Cardiac muscle cell (in vitro differentiated cells and primary cell): Measurements from ENCODE around the gene KNTC1. TPM values are rescaled to one million over a fixed set of nuclear protein-coding genes. Genes with fewer than 3 reads are reported as not detected.
A peak's percentile ranks its signal among the peaks of the same experiment; 100 is the strongest.

Source experiments
- DNase-seq, 2 donors: peaks; one replicate each; pipeline versions ENCODE4 v3.0.0 to v3.0.0-alpha.2; 2010 to 2017; ENCODE audit warnings: low read depth in 1 of 2, low spot score in 1 of 2
- H3K27ac ChIP-seq: fragments of 200-600 bp; sonication (generic); 2 replicates; pipeline ENCODE4 v1.5.1; 2016
- H3K27me3 ChIP-seq: fragments of 200-600 bp; sonication (generic); 2 replicates; pipeline ENCODE4 v1.6.0; 2016; ENCODE audit warnings: control low read depth
- H3K36me3 ChIP-seq: fragments of 200-600 bp; sonication (generic); 2 replicates; pipeline ENCODE4 v1.5.1; 2016; ENCODE audit warnings: control low read depth
- H3K4me1 ChIP-seq: fragments of 200-600 bp; sonication (generic); 2 replicates; pipeline ENCODE4 v1.8.1; 2017; ENCODE audit warnings: low read depth, mild to moderate bottlenecking, mixed run types
- H3K4me3 ChIP-seq: fragments of 200-600 bp; sonication (generic); 2 replicates; pipeline ENCODE4 v1.5.1; 2016; ENCODE audit warnings: mild to moderate bottlenecking
- H3K9me3 ChIP-seq: fragments of 200-600 bp; sonication (generic); 2 replicates; pipeline ENCODE4 v1.5.1; 2017; ENCODE audit warnings: low read depth, mild to moderate bottlenecking, control low read depth
- polyA plus RNA-seq: library from polyadenylated mRNA; unstranded; fragments of >200 nt; fragmentation: Nextera tagmentation; extraction: Ambion mirVana; gene quantifications from 2 replicates; pipeline ENCODE4 v1.2.1, GENCODE V29; 2016
- total RNA-seq: library from RNA; depleted of rRNA; stranded (reverse); fragments of >200 nt; gene quantifications from 2 replicates; pipeline ENCODE4 v1.2.3, GENCODE V29; 2016
- TF ChIP-seq, protein P1 (sequence below): IDR thresholded peaks from 2 replicates; pipeline ENCODE4 v1.5.1; 2012; ENCODE audit warnings: low read depth, mild to moderate bottlenecking, low read length

The KNTC1 gene
- total and polyA plus RNA-seq, 2 experiments from 2014 or later, result 18.1 to 24.3 TPM

DNA sequence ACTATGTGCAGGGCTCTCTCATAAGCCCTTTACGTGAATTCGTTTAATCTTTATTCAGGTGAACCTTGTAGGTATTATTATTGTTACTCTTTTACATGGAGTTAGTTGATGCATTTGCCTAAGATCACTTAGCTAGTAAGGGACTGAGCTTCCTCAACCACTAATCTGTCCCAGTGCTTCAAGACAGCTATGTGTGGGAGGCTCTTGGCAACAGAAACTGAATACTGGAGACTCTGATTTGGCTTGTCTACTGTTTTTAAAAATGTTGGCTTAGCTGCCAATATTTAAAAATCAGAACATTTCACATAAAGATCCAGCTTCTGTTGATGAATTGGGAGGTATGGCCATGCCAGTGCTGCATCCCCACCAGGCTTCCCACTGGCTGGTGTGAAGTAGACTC is 6.8 kb downstream of the KNTC1 start:
- DNase-seq, result peak in 1 of 2 donors; percentile 66
- TF ChIP-seq, protein P1, sequence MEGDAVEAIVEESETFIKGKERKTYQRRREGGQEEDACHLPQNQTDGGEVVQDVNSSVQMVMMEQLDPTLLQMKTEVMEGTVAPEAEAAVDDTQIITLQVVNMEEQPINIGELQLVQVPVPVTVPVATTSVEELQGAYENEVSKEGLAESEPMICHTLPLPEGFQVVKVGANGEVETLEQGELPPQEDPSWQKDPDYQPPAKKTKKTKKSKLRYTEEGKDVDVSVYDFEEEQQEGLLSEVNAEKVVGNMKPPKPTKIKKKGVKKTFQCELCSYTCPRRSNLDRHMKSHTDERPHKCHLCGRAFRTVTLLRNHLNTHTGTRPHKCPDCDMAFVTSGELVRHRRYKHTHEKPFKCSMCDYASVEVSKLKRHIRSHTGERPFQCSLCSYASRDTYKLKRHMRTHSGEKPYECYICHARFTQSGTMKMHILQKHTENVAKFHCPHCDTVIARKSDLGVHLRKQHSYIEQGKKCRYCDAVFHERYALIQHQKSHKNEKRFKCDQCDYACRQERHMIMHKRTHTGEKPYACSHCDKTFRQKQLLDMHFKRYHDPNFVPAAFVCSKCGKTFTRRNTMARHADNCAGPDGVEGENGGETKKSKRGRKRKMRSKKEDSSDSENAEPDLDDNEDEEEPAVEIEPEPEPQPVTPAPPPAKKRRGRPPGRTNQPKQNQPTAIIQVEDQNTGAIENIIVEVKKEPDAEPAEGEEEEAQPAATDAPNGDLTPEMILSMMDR, result no peak
- no peaks in the 10 kb centered on the region for H3K4me1 ChIP-seq
- H3K4me3 ChIP-seq, result no peak overlapping the region
- H3K27ac ChIP-seq, result no peak overlapping the region
- H3K9me3 ChIP-seq, result no peaks in the 10 kb centered on the region
- H3K36me3 ChIP-seq, result peaks cover 4% of the 10 kb centered on the region
- H3K27me3 ChIP-seq, result no peaks in the 10 kb centered on the region

DNA sequence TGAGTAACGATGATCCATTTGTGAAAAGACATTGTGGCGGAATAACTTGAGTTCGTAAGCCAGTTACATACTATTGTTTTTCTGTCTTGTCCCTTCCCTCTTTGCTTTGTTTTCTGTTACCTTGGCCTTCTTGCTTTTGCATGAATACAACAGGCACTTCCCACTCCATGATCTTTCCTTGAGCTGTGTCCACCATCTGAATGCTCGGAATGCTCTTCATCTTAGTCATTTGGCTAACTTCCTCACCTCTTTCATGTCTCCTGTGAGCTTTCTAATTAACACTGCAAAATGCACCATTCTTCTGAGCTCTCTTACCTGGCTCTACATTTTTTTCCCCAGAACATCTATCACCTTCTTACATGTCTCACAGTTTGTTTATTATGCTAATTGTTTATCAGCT is 10.0 kb downstream of the KNTC1 start:
- peaks cover 4% of the 10 kb centered on the region for H3K36me3 ChIP-seq
- H3K9me3 ChIP-seq, result no peaks in the 10 kb centered on the region

DNA sequence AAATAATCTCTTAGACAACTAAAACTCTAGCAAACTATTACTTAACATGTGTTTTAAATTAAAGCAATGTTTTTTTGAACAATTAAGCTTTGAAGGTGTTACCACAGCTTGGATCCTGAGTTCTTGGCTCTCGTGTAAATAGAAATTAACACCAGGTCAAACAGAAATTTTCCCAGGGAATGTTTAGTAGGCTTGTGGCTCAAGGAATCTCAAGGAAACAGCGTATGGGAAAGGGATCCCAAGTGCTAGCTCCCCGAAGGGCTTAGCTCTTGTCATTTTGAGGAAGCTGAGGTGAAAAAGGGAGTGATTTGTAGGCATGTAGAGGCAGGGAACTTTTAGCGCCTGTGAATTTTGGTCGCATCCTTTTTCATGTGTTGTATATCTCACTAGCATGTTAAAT is 11.4 kb downstream of the KNTC1 start:
- H3K36me3 ChIP-seq, result peaks cover 8% of the 10 kb centered on the region
- no peaks in the 10 kb centered on the region for H3K4me1 ChIP-seq
- TF ChIP-seq, protein P1, result no peak
- no peak overlapping the region for H3K4me3 ChIP-seq
- H3K27ac ChIP-seq, result no peak overlapping the region
- H3K9me3 ChIP-seq, result no peaks in the 10 kb centered on the region
- no peaks in the 10 kb centered on the region for H3K27me3 ChIP-seq
- no peak for DNase-seq

More for the DNA sequence above, 10.0 kb downstream of the KNTC1 start:
- TF ChIP-seq, protein P1, result no peak
- Histone ChIP-seq H3K4me3 (no peak overlapping the region), H3K4me1 (no peaks in the 10 kb centered on the region), H3K27ac (no peak overlapping the region), H3K27me3 (no peaks in the 10 kb centered on the region)
- no peak for DNase-seq

DNA sequence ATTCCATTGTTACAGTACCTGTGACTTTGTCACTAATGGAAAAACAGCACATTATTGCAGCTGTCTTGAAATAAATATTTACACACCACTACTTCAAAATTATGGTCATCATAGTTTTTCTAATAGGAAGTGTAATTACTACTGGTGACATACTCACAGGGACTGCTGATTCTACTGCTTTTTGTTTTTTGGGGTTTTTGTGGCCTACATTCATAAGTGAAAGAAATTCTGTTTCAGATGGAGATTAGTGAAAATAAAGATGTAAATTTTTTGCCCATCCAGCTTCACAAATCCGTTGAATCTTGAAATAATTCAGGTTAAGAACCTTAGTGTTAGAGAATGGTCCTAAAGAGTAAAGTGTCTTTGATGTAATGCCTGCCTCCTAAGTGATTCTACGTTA is 17.5 kb downstream of the KNTC1 start:
- H3K27me3 ChIP-seq, result no peaks in the 10 kb centered on the region

DNA sequence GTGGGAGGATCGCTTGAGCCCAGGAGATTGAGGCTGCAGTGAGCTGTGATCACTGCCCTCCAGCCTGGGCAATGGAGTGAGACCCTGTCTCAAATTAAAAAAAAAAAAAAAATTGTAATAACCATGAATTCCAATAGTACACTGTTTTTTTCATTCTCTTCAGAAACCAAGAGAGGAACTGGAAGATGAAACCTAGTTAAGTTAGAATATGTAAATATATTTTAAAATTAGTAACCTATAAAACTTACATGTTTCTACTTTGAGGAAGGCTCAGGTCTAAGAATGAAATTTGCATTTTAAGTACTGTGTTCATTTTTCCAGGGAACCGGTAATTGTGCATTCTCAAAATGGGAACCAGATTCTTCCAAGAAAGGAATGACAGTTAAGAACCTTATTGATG is 18.8 kb downstream of the KNTC1 start:
- no peak overlapping the region for H3K27ac ChIP-seq
- no peaks in the 10 kb centered on the region for H3K4me1 ChIP-seq
- no peak overlapping the region for H3K4me3 ChIP-seq
- DNase-seq, result no peak
- H3K36me3 ChIP-seq, result peaks cover 30% of the 10 kb centered on the region
- no peaks in the 10 kb centered on the region for H3K27me3 ChIP-seq
- TF ChIP-seq, protein P1, result no peak
- H3K9me3 ChIP-seq, result no peaks in the 10 kb centered on the region

More for the DNA sequence above, 17.5 kb downstream of the KNTC1 start:
- TF ChIP-seq, protein P1, result no peak
- no peak overlapping the region for H3K27ac ChIP-seq
- no peaks in the 10 kb centered on the region for H3K4me1 ChIP-seq
- H3K9me3 ChIP-seq, result no peaks in the 10 kb centered on the region
- peaks cover 20% of the 10 kb centered on the region for H3K36me3 ChIP-seq
- no peak overlapping the region for H3K4me3 ChIP-seq
- no peak for DNase-seq

DNA sequence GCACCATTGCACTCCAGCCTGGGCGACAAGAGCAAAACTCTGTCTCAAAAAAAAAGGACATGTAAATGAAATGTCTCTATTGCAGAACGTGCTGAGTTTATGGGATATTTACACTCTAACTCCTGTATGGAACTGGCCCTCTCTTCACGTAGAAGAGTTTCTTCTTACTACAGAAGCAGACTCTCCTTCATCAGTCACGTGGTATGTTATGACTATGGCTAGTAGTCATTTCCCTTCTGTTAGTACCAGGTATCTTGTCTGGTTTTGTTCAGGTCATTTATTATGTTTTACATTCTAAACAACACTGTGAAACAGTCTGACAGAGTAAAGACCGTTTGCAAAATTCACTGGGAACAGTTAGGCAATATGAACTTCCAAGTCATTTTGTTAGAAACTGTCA is 20.3 kb downstream of the KNTC1 start:
- Histone ChIP-seq H3K27me3 (no peaks in the 10 kb centered on the region), H3K4me1 (no peaks in the 10 kb centered on the region), H3K36me3 (peaks cover 32% of the 10 kb centered on the region), H3K9me3 (no peaks in the 10 kb centered on the region), H3K4me3 (no peak overlapping the region), H3K27ac (no peak overlapping the region)
- TF ChIP-seq, protein P1, result no peak
- DNase-seq, result no peak
